Stimulated activated CD8-positive, alpha-beta memory T cell treated with anti-CD3 and anti-CD28 coated beads, Interleukin-15, amount 100 ng/mL, for 24 hours (primary cell): ENCODE results near the gene STK11IP.

Experiments used
- DNase-seq: peaks from one replicate; pipeline ENCODE4 v3.0.0-alpha.2; 2020; ENCODE audit warnings: low read depth

The STK11IP gene

GRCh38 chr2:219563271-219563928, 34.3 kb upstream of the STK11IP start:
- no peak for DNase-seq

GRCh38 chr2:219565130-219566080, 32.3 kb upstream of the STK11IP start:
- DNase-seq: no peak

GRCh38 chr2:219566640-219567039, 31.0 kb upstream of the STK11IP start:
- no peak for DNase-seq

GRCh38 chr2:219567131-219567530, 30.5 kb upstream of the STK11IP start:
- no peak for DNase-seq

DNA sequence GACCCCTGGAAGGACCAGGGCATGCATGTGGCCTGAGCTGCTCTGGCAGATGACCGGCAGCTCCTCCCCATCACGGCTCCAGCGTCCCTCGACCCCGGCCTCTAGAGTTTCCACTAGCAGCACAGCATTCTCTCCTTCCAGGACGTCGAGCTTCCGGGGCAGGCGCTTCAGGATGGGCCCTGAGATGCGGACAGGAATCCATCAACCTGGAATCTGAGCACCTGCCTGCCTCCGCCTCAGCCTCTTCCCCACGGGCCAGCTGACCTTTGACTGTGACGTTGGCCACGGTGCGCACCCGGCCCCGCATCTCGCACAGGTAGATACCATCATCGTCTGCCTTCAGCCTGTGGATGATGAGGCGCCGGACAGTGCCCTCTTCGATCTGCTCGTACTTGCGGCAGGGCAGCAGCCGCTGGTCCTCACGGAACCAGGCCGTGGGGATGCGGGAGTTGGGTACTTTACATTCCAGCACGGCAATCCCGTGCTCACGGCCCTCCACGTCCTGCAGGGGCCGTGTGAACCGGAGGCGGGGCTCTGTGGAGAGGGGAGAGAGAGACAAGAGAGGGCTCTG, 29.8 kb upstream of the STK11IP start:
- DNase-seq: no peak

- DNase-seq: no peak
Measured at GRCh38 chr2:219569041-219569440, 28.6 kb upstream of the STK11IP start.

DNA sequence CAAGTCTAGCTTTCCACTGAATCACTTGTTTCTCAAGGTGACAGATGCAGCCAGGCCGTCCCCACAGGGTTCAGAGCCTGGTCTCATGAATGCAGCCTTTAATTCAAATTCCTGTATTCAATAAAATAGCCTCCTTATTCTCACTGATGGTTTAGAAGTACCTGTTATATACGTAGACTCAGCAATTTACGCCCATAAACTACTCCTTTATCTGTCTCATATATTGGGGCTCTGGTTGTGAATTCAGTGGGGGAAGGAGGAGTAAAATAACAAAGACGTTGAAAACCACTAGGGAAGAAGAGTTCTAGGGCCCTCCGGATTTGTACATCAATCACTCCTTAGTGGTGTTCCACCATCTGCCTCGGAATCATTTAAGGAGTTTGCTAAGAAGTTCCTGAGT, 28.0 kb upstream of the STK11IP start:
- DNase-seq: no peak

DNA sequence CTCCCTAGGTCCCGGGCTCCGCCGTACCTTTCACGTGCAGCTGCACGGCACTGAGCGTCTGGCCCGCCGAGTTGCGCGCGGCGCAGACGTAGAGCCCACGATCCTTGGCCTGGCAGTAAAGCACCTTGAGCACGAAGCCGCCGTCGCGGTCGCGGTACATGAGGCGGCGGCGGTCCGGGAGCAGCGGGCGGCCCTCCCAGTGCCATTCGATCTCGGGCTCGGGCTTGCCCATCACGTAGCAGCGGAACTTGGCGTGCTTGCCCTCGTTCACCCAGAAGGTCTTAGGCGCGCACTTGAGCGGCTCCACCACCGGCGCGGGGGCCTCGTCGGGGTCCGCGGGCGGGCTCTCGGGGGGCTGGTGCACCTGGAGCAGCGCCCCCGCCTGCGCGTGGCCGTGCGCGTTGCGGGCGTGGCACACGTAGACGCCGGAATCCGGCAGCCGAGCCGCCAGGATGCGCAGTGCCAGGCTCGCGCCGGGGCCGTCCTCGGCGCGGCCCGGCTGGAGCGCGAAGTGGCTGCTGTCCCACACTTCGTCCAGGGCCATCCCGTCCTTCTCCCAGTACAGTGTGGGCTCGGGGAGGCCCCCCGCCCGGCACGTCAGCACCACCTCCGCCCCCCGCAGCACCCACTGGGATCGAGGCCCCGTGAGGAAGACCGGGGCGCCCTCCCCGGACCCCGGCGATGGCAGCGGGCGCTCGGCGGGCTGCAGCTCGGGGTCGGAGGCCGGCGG, 27.3 kb upstream of the STK11IP start:
- DNase-seq: no peak

GRCh38 chr2:219570924-219571310, 26.7 kb upstream of the STK11IP start:
- no peak for DNase-seq

DNA sequence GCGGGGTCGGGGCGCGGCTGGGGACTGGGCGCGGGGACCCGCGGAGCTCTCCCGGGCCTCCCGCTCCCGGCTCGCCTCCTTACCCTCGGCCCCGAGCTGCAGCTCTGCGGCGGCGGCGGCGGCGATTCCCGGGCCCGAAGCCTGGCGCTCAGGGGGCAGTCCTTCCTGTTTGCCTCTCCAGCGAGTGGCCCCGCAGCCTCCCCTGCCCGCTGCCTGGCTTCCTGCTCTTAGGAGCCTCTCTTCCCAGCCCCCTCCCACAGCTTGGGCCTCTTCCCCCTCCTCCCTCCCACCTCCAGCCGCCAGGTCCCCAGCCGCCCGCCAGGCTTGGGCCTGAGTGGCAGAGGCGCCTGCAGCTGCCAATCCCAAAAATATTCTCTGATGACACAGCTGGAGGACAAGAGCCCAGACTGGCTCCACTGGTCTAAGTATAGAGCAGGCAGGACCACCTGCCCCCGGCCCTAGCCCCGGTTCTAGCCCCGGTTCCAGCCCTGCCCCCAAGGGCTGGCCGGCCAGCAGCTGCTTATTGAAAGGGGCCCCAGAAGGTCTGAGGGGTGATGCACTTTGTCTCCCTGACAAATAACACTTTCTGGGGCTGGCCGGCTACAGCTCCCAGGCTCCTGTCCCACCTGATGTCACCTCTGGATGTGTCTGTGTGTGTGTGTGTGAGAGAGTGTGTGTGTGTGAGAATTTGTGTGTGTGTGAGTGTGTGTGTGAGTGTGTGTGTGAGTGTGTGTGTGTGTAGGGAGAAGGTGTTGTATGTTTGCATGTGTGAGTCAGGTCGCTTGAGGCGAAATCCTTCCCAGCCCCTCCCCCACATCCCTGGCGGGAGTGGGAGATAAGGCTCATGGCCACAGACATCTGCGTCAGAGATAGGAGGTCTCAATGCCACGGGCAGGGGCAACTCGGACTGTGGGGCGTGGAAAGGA, 26.1 kb upstream of the STK11IP start, which contains the start of gene OBSL1:
OBSL1 (minus strand) TSS at position 229 of the 926 bp plus-strand sequence. CDS start 307 bp downstream, outside the sequence.
- no peak for DNase-seq

DNA sequence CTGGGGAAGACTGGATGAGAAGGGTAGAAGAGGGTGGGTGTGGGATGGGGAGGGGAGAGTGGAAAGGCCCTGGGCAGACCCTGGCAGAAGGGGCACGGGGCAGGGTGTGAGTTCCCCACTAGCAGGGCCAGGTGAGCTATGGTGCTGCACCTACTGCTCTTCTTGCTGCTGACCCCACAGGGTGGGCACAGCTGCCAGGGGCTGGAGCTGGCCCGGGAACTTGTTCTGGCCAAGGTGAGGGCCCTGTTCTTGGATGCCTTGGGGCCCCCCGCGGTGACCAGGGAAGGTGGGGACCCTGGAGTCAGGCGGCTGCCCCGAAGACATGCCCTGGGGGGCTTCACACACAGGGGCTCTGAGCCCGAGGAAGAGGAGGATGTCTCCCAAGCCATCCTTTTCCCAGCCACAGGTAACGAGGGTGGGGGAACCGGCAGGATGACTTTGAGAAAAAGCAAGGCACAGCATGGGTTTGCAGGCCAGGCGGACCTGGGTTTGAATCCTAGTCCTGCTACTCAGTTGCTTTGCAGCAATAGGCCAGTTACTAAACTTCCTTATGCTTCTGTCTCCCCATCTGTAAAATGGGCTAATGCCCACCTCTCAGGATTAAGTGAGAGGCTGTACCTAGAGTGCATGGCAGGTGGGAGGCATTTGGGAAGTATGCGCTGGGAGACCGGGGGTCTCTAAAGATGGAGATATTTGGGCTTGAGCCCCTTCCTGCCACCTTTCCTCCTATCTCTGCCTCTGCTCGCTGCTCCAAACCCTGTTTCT, 25.2 kb upstream of the STK11IP start, which contains the start of gene INHA:
INHA (plus strand) TSS at position 74 of the 765 bp plus-strand sequence; CDS start at position 139, 65 bp downstream.
- DNase-seq: no peak

DNA sequence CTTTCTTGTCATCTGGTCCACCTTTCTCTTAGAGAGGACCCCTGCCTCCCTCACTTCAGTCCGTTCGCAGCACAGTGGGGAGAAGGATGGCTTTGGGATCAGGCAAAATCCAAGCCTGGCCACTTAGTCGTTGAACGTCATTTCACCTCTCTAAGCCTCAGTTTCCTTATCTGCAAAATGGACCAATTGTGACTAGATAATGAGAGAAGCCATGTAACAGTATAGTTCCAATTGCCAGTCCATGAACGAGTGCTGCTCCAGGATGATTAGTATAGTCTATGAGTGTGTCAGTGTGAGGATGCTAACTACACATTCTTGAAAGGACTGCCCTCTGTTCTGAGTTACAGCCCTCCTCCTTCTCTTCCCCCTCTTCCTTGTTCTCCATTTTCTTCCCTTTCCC, 24.5 kb upstream of the STK11IP start:
- DNase-seq: no peak

DNA sequence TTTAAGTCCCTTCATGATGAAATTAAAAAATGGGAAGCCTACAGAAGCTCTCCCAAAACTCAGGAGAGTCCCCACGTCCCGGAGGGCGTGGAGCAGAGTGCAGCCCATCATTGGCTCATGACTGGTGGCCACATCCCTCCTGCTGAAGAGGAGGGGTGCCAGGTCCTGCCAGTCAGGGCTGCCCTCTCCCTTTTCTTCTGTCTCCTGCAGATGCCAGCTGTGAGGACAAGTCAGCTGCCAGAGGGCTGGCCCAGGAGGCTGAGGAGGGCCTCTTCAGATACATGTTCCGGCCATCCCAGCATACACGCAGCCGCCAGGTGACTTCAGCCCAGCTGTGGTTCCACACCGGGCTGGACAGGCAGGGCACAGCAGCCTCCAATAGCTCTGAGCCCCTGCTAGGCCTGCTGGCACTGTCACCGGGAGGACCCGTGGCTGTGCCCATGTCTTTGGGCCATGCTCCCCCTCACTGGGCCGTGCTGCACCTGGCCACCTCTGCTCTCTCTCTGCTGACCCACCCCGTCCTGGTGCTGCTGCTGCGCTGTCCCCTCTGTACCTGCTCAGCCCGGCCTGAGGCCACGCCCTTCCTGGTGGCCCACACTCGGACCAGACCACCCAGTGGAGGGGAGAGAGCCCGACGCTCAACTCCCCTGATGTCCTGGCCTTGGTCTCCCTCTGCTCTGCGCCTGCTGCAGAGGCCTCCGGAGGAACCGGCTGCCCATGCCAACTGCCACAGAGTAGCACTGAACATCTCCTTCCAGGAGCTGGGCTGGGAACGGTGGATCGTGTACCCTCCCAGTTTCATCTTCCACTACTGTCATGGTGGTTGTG, 23.0 kb upstream of the STK11IP start:
- DNase-seq: no peak

- no peak for DNase-seq
Measured at GRCh38 chr2:219575566-219576504, 21.8 kb upstream of the STK11IP start.

- no peak for DNase-seq
Measured at GRCh38 chr2:219576505-219577388, 20.9 kb upstream of the STK11IP start.

- no peak for DNase-seq
Measured at GRCh38 chr2:219578811-219579613, 18.6 kb upstream of the STK11IP start.
